DMS114 treated with DMSO at 0.1 percent for 48 hours (cell line): ENCODE results near the gene PSMD8.
"Not testable (repeated sequence)": the region's sequence is repeated elsewhere in the genome, so short reads cannot be mapped to it uniquely, and the experiment has no call there.

Source experiments
- DNase-seq: peaks from one replicate; lab custom pipeline; 2025; ENCODE audit not compliant: unreplicated experiment; lab: John Stamatoyannopoulos, UW

The PSMD8 gene

DNA sequence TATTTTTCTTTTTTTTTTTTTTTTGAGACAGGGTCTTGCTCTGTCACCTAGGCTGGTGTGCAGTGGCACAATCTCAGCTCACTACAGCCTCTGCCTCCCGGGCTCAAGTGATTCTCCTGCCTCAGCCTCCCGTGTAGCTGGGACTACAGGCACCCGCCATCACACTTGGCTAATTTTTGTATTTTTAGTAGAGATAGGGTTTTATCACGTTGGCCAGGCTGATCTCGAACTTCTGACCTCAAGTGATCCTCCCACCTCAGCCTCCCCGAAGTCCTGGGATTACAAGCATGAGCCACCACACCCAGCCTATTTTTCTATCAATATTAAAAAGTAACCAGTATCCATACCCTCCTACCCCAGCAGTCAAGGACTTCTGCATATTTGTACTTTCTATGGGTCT is 36.0 kb downstream of the PSMD8 start:
- not testable (repeated sequence) for DNase-seq

DNA sequence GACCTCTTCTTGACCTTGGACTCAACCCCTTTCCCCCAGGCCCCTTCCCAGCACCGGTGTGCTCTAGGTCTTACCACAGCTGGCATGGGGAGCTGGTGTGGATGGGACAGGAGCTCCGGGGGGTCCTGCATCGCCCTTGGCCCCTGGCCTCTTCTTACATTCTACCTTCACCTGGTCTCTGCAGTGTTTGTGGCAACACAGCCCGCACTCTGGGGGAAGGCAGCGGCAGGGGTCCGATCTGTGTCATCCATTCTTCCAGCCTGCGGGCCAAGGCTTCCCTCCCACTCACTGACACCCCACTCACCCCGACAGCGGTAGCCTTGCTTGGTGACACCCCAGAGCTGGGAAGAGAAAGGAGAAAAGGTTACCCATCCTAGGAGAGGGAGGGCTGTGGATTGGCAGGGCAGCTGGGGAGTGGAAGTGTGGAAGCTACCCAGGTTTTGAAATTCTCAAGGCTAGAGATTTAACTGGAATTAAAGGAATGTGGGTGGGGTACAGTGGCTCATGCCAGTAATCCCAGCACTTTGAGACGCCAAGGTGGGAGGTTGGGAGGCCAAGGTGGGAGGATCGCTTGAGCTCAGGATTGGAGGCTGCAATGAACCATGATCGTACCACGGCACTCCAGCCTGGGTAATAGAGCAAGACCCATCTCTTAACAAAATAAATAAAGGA is 36.8 kb downstream of the PSMD8 start:
- no peak for DNase-seq

DNA sequence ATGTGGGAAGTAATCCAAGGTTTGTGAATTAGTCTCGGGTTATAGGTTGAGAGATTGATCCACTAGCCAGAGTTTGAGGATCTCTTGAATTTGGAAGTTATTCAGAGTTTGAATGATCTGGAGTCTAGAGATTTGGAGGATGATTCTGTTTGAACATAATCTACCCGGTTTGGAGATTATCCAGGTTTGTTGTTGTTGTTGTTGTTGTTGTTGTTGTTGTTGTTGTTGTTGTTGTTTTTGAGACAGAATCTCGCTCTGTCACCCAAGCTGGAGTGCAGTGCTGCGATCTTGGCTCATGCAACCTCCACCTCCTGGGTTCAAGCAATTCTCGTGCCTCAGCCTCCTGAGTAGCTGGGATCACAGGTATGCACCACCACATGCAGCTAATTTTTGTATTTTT is 37.5 kb downstream of the PSMD8 start:
- DNase-seq: not testable (repeated sequence)

DNA sequence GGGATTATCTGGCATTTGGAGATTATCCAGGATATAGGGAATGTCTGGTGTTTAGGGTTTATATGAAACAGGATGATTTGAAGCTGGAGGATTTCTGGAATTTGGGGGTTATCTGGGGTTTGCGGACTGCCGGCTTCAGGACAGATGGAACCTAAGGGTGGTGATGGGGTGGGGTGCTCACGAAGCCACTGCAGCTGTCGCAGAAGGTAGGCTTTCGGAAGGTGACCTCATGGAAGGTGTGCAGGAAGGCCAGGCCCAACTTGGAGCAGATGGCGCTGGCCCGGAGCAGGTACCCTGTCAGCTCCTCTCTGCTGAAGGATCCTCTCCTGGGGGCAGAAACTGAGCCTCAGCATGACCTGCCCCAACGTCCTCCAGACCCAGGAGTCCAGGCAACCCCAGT is 38.1 kb downstream of the PSMD8 start:
- no peak for DNase-seq

- DNase-seq: no peak
Observed at GRCh38 chr19:38412961-38413360, 38.6 kb downstream of the PSMD8 start.

DNA sequence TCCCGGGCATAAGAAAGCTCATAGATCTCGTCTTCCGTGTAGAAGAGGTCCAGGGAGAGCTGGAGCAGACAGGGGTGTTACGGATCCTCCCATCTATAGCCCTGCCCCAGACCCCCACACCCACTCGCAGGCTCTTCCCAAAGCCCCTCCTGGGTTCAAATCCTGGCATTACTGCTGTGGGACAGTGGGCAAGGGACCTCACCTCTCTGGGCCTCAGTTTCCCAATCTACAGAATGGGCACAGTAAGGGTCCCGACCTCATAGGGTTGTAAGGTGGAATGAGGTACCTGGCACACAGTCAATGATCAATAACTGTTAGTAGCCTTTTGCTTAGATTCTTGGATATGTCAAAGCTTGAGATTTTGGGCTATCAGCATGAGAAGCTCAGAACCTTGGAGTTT is 39.0 kb downstream of the PSMD8 start:
- DNase-seq: no peak

GRCh38 chr19:38417146-38417543 is 42.8 kb downstream of the PSMD8 start:
- DNase-seq: no peak

DNA sequence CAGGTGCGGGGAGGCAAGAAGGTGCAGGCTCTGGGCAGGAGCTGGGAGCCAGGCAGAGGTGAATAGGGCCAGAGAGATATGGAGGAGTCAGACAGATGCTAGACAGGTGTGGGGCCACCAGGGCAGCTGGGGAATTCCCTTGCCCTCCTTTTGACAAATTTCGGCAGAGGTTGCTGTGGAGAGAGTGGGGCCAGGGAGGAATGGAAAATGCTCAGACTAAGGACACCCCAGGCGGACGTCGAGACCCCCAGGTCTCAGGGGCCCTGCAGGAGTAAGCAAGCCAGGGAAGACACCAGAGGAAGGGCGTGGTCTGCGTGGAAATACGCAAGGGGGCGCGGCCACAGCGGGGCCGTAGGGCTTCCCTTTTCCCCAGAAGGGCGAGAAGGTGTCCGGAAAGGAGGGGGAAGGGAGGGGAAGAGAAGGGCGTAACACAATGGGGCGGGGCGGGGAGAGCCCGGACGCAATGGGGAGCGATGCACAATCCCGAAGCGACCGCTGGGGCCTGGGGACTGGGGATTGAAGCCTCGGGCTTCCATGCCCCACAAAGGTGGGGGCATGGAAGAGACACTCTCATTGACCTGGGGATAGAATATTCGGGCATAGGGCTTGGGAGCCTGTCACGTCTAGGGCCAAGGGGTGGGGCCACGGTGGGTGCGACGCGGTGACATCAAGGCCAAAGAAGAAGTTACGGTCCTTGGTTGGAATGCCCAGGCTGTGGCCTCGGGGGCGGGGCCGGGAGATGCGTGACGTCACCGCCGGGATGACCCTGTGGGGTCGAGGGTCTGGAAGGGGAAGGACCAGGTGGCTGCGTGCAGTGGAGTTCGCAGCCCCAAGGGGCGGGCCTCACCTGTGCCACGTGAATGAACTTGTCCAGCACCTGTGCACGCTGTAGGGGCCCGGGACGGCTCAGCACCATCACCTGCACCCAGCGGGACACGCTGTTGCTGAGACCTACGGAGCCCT is 43.5 kb downstream of the PSMD8 start:
- no peak for DNase-seq

DNA sequence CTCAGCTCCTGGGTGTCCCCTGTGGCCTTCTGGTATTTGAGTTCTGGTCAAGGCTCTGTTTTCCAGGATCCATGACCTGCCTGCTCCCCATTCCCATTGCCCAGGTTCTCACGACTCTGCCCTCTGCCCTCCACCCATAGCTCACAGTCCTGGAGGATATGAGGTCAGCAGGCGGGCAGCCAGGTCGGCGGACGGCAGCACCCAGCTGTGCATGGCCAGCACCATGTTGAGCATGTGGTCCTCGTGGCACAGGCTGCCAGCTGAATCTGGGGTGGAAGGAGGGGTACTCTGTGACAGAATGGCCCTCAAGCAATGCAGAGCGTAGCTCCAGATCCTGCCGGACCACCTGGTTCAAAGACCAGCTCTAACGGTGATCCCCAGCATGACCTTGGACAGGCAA is 46.6 kb downstream of the PSMD8 start:
- DNase-seq: no peak

- DNase-seq: no peak
Observed at GRCh38 chr19:38421856-38422255, 47.5 kb downstream of the PSMD8 start.

- no peak for DNase-seq
Observed at GRCh38 chr19:38422438-38422837, 48.1 kb downstream of the PSMD8 start.

GRCh38 chr19:38424272-38424671 is 49.9 kb downstream of the PSMD8 start:
- no peak for DNase-seq

- DNase-seq: no peak
Observed at GRCh38 chr19:38425222-38425809, 50.9 kb downstream of the PSMD8 start.

GRCh38 chr19:38425810-38426466 is 51.6 kb downstream of the PSMD8 start, which contains the start of gene RASGRP4:
Gene RASGRP4, minus strand, starts transcription at chr19:38426219. Its CDS starts 128 bp downstream, at chr19:38426091.
- DNase-seq: no peak

GRCh38 chr19:38427035-38427677 is 52.8 kb downstream of the PSMD8 start:
- DNase-seq: not testable (repeated sequence)

GRCh38 chr19:38429055-38429810 is 54.9 kb downstream of the PSMD8 start:
- DNase-seq: no peak

DNA sequence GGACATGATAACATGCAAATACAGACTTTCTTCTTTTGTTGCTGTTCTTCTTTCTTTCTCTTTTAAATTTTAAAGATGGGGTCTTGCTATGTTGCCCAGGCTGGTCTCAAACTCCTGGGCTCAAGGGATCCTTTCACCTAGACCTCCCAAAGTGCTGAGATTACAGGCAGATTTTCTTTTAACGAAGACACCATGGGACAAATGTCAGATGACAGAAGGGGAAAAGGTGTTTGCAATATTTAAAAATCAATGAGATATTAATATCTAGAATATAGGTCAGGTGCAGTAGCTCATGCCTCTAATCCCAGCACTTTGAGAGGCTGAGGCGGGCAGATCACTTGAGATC is 55.4 kb downstream of the PSMD8 start:
- DNase-seq: no peak

GRCh38 chr19:38430931-38431330 is 56.6 kb downstream of the PSMD8 start:
- DNase-seq: no peak

DNA sequence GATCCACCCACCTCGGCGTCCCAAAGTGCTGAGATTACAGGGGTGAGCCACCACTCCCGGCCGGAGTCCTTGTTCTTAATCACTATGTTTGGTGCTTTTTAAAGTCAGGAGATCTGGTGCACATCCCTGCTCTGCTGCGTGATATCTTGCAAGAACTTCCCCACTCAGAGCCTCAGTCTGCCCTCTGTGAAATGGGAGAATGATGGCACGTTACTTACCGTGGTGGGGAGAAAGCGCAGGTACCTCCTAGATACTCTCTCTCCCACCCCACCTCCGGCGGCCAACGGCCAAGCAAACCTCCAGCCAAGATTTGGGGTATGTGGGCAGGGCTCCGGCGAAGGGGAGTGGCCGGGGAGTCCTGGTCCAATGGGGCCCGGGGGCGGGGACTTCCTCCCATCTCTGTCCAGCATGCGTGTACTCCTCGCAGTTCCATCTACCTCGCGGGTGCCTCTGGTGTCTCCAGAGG is 58.9 kb downstream of the PSMD8 start, which contains the start of gene RYR1:
Gene RYR1, plus strand, starts transcription at position 424 of the 466 bp plus-strand sequence. CDS start 139 bp downstream, outside the sequence.
- no peak for DNase-seq
